GM19193 (cell line): ENCODE results near the gene SRC.

Experiments
- POLR2A ChIP-seq: IDR thresholded peaks from 4 replicates; pipeline ENCODE4 v1.6.1; 2011; ENCODE audit not compliant: insufficient read depth, insufficient read length; ENCODE audit errors: extremely low read depth

SRC gene

DNA sequence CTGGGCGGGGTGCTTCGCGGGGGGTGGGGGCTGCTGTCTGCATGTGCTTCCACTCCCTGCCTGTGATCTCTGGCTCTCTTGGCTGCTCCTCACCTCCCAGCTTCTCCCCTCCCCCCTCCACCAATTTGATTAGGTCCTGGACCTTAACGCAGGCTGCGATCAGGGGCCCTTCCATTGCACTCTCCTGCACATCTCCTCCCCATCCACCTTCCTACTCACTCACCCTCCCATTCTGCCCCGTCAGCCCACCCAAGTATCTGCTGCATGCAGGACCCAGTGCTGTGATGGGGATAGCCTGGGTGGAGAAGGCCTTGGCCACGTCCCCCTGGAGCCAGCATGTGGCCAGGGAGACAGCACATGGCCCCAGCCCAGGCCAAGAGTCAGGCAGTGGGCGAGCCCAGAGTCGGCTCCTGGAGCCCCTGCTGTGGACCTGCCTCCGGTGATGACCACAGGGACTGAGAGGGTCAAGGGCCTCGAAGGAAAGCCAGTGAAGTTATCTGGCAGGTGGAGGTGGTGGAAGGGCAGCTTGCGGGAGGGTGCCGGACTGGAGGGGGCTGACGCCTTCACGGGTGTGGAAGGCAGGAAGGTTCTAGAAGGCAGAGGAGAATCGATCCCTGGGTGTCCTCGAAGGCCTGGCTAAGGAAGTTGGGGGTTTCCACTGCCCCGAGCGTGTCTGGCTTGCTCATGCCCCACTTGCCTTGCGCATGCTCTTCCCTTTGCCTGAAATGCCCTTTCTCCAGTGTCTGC lies 40.7 kb downstream of the SRC start:
- no peak for TF ChIP-seq POLR2A

DNA sequence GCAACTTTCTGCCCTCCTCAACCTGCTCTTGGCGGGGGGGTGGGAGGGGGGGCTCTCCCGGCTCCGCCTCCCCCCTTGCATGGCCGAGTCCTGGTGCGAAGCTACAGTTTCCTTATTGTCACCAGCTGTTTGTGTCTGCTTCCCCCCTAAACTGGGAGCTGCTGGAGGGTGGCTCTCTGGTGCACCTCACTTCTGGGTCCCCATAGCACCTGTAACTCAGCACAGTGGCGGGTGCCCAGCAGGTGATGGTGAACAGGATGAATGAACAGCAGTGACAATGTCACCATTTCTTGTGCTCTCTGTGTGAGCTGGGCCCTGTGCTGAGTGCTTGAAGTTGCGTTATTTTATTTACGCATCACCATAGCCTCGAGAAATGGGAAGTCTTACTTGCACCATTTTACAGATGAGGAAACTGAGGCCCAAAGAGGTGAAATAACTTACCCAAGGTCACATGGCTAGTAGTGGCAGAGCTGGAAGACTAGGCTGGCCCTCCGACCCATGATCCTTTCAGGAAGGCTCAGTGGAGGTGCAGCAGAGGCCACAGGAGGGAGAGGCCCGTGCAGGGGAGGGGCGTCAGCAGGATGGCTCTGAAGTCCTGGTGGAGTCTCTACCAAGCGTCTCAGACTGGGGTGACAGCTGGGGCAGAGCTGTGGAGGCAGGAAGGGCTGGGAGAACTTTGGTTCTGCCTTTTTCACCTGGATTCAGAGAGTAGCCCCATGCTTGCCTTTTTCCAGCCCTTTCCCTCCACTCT lies 41.8 kb downstream of the SRC start:
- no peak for TF ChIP-seq POLR2A

DNA sequence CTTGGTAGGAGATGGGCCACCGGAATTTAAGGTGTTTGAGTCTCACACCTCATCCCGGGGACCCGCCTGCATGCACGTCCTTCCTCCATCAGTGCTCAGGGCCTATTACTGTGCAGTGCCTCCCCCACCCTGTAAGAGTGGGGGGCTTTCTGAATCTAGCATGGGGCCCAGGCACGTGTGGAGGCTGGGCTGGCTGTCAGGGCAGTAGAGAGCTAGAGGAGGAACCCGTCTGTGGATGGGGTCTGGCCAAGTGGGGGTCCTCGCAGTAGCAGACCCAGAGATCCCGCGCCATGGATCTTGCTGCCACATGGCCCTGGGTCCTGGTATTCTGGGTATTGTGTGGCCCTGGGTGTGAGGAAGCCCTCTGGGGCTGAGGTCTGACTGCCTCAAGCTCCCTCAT lies 42.9 kb downstream of the SRC start:
- no peak for TF ChIP-seq POLR2A

DNA sequence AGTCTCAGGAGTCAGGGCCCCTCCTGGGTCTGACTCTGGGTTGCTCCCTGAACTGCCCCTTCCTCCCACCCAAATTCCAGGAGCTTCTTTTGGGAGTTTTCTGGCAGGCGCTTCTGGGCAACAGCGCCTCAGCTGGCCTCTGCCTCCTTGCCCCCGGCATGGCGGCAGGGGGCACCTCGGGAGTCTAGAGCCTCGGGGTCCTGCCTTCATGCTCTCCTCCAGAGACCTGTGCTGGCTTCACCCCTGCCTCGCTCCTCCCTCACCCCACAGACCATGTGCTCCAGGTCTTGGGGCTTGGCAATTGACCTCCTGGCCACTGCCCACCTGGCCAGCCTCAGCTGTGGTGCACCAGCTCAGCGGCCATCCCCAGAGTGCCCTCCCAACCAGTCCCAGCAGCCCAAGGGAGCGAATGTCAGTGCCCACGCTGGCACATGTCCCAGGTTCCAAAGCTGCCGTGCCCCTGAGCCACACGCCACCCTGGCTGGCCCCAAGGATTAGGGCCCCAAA lies 43.4 kb downstream of the SRC start:
- no peak for TF ChIP-seq POLR2A

DNA sequence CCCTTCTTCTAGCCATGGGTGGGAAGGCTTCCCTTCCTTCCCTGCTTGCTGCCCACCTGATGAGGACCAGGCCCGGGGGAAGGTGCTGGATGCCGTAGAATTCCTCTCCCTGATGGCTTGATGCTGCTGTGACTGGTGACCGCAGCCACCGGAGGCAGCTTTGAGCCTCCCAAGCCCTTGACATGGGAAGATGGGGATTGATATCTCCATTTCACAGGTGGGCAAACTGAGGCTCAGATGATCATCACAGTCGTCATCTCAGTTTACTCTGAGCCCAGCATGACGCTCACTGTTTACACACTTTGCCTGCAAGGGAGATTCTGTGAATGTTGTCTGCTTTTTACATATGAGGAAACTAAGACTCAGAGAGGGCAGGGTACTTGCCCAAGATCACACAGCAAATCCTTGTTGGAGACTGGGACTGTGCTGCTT lies 43.9 kb downstream of the SRC start:
- TF ChIP-seq POLR2A: no peak

DNA sequence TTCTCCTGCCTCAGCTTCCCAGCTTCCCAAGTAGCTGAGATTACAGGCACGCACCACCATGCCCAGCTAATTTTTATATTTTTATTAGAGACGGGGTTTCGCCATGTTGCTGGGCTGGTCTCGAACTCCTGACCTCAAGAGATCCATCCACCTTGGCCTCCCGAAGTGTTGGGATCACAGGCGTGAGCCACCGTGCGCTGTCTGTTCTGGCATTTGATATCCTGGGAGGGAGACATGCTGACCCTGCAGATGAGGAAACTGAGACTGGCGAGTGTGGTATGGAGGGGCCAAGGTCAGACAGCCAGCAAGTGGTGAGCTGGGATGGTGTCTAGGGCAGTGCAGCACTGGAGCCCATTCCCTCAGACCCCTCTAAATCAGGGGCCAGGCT lies 44.6 kb downstream of the SRC start:
- no peak for TF ChIP-seq POLR2A

DNA sequence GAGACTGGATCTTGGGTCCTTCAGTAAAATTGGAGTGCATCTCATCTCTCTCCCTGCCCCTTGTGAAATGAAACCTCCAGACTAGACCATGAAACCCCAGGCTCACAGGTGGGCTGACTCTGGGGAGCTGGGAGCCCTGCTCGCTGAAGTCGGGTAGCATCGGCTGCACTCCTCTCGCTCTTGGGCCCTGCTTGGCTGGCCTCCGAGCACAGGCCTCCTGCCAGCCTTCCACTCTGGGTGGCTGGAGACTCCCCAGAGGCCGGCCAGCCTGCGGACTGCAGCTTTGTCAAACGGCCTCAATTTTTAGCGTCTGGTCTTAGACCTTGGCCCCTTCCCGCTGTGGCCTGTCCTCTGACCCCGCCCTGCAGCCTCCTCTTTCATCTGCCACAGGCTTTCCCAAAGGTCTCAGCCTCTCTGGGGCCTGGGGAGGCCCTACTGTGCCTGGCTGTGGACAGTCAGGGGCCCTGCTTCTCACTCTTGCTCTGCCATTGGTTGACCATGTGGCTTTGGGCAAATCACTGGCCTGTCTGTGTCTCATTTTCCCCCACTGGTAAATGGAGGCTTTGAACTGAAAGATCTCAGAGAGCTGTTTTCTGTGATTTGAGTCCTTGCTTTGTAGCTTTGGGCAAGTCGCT lies 45.1 kb downstream of the SRC start:
- TF ChIP-seq POLR2A: no peak

DNA sequence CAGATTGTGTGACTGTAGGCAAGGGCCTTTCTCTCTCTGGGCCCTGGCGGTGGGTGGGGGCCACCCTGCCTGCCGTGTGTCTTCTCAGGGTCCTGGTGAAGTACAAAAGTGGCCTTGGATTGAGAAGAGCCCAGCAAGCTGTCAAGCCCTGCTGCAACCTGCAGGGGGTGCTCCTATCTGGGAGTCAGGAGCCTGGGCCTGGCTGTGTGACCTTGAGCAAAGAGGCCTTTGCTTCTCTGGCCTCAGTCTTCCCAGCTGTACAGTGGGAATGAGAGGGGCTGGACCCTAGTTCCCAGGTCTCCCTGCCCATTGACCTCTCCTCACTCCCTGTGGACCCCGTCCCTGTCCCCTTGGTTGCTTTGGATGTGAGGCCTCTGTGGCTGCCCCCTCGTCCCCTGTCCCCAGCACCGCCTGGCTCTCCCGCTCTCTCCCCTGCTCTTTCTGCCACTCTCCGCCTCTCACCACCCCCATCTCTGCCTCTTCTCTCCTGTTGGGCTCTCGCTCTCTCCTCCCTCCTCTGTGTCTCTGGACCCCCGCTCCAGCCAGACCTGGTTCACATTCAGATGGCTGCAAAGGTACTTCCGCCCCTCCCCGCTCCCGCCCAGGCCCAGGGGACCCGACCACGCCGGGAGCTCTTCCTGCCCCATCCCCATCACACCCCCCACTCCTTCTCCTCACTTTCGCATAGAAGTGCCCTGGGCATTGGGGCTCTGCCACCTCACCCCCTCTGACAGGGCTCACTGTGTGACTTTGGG lies 46.7 kb downstream of the SRC start:
- no peak for TF ChIP-seq POLR2A

DNA sequence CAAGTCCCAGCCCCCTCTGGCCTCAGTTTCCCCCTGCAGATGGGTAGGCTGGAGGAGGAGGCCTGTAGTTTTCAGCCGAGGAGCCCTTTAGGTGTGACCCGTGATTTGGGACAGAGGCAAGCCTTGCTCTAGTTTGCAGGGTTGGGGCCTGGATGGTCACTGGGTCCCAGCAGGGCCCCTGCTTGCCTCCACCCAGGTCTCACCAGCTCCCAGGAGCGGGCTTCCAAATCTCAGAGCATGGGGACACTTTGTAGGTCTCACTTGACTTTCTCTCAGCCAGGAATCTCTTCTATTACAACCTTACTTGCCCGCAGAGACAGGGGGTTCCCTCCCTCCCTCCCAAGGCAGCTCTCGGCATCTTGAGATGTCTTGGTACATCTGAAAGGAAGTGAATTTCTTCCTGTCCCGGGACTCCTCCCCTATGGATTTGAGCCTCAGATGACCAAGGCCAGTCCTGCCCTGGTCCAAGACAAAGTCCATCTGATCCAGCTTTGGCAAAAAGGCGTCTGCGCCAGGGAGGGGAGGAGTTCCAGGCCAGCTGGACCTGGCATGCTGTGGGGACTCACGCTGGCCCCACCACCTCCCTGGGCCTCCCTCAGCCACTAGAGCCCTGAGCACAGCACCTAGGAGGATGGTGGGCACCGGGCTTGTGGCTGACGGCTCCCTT lies 47.4 kb downstream of the SRC start:
- no peak for TF ChIP-seq POLR2A

DNA sequence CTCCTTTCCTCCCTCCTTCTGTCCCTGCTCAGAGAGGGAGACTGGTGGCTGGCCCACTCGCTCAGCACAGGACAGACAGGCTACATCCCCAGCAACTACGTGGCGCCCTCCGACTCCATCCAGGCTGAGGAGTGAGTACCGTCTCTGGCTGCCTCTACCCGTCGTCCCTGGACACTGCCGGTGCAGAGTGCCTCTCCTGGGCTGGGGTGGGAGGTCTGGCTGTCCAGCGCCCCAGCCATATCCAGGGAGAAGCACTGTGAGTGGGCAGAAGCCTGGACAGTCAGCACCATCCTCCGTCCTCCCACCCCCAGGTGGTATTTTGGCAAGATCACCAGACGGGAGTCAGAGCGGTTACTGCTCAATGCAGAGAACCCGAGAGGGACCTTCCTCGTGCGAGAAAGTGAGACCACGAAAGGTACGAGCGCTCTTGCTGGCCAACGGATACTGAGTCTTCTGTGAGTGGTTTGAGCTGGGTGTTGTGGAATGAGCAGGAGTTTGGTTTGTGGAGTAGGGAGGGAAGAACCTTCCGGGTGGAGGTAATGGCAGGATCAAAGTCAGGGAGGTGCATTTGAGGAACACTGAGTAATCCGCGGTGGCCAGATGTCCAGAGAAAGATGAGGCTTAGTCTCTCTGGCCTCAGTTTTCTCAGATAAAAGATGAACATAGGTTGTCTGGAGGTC lies 48.1 kb downstream of the SRC start:
- TF ChIP-seq POLR2A: no peak

DNA sequence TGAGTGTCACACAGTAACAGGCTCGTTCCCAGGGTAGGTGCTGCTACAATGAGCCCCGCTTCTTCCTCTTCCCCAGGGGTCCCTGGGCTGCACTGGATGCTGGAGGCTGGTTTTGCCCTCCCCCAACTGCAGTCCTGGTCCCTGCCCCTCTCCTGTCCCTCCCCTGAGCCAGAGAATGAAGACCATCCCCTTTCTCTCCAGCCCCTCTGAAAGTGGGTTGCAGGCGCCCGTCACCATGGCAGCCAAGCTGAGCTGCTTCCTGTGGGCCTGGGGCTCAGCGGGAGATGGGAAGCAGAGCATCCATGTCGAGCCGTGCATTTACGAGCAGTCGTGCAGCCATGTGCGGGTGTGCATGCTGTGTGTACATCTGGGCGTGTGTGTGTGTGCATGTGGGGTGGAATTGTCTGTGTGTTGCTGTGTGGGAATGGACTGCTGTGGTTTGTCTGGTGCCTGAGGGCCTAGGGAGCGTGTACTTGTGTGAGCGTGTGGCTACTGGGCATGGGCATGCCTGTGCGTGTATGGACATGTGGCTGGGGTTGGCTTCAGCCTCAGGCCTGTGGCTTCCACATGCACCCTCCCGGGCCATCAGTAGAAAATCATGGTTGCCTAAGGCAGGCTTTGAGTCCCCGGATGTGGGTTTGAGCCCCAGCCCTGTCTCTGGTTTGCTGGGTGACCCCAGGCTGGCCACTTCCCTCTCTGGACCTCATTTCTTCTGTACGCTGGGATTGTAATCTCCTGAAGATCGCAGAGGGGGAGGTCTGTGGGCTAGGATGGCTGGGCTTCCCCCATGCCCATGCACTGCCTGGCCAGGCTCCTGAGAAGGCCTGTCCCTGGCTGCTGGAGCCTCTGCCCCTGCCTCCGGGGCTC lies 48.8 kb downstream of the SRC start:
- TF ChIP-seq POLR2A: peak; percentile 13

DNA sequence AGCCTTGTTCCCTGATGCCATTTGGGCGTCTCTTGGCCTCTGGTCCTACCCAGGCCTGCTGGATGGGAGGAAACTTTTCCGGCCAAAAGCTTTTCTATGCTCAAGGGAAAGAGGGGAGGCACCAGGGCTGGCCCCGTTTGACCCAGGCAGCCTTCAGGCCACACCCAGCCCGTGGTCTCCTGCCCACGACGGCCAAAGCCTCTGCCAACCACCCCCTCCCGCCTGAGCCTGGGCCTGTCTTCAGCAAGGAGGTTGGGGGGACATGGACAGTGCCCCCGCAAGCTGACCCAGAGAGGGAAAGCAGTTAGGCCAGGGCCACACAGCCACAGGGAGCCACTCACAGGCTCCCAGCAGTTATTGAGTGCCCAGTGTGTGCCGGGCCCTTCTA lies 49.5 kb downstream of the SRC start:
- no peak for TF ChIP-seq POLR2A

DNA sequence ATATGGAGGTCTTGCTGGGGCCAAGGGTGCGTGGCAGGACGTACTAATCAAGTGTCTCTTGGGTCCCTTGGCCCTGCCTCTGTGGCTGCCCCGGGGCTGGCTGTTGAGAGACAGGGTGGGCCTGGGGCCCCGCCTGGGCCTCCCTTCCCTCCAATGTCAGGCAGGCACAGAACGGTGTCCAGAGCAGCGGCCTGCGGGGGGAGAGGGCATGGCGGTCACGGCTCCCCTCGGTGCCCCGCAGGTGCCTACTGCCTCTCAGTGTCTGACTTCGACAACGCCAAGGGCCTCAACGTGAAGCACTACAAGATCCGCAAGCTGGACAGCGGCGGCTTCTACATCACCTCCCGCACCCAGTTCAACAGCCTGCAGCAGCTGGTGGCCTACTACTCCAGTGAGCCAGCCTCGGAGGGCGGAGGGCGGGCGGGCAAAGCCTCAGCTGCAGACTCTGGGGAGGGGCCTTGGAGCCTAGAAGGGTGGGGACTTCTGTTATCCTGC lies 50.0 kb downstream of the SRC start:
- TF ChIP-seq POLR2A: no peak
